ENCODE results near the gene CES4A.

GRCh38 chr16:67021321-67021720, 32.9 kb downstream of the CES4A start:
- TF ChIP-seq ZNF274 (IDR thresholded peaks at IDR 0.05; ENCODE audit: low read depth, low read length) (no peak), SUZ12 (IDR thresholded peaks at IDR 0.05; ENCODE audit: extremely low read depth, insufficient read depth, insufficient read length) (no peak)
